ENCODE measurements around the gene PPIP5K2. TPM values are rescaled to one million over a fixed set of nuclear protein-coding genes. Genes with fewer than 3 reads are reported as not detected.
"Not testable (repeated sequence)": the region's sequence is repeated elsewhere in the genome, so short reads cannot be mapped to it uniquely, and the experiment has no call there.

Gene PPIP5K2
- total and polyA plus RNA-seq, 7 experiments from 2014 or later: 19.2 to 77.4 (median 62.5) TPM

GRCh38 chr5:103216137-103216536 is 96.0 kb downstream of the PPIP5K2 start:
- no peak for ATAC-seq

GRCh38 chr5:103216697-103217096 is 96.6 kb downstream of the PPIP5K2 start:
- Histone ChIP-seq H3K36me3 (ENCODE audit: control insufficient read depth in 2 of 3, insufficient read depth in 3 of 3, low read length in 3 of 3) (no peaks in the 10 kb centered on the region), H3K27ac (ENCODE audit: low read depth, low read length) (no peak overlapping the region), H3K4me3 (ENCODE audit: low read length) (no peak overlapping the region), H3K9me3 (ENCODE audit: control insufficient read depth in 2 of 3, low read length in 3 of 3) (no peaks in the 10 kb centered on the region), H3K4me1 (ENCODE audit: control insufficient read depth in 2 of 2, insufficient read depth in 2 of 2, low read length in 2 of 2) (peaks cover 0 to 7% of the 10 kb centered on the region in 2 donors), H3K27me3 (ENCODE audit: control insufficient read depth in 2 of 2, insufficient read depth in 2 of 2, low read length in 2 of 2) (no peaks in the 10 kb centered on the region)
- no peak overlapping the region for H3K27ac Mint-ChIP-seq
- POLR2A ChIA-PET: no interaction called here
- peaks cover 0 to 5% (median 0%) of the 10 kb centered on the region in 5 donors for H3K27me3 Mint-ChIP-seq
- H3K4me3 Mint-ChIP-seq: no peak overlapping the region
- DNase-seq: no peak
- CTCF ChIA-PET: interaction anchor here (0.7 kb wide), 1 partner anchor 16 kb away, joined by 4 read pairs; no protein-coding TSS in a partner anchor
- peaks cover 0 to 11% (median 6%) of the 10 kb centered on the region in 7 donors for H3K4me1 Mint-ChIP-seq
- intact Hi-C loops (cut with micrococcal nuclease): no loop called here
- no peak for ATAC-seq
- peaks cover 0 to 7% (median 0%) of the 10 kb centered on the region in 11 donors for H3K9me3 Mint-ChIP-seq
- H3K36me3 Mint-ChIP-seq: peaks cover 0 to 17% (median 3%) of the 10 kb centered on the region in 5 donors

More at GRCh38 chr5:103216137-103216536, 96.0 kb downstream of the PPIP5K2 start:
- Histone ChIP-seq H3K4me3 (ENCODE audit: low read length) (no peak overlapping the region), H3K4me1 (ENCODE audit: control insufficient read depth in 2 of 2, insufficient read depth in 2 of 2, low read length in 2 of 2) (peaks cover 0 to 7% of the 10 kb centered on the region in 2 donors), H3K27me3 (ENCODE audit: control insufficient read depth in 2 of 2, insufficient read depth in 2 of 2, low read length in 2 of 2) (no peaks in the 10 kb centered on the region), H3K27ac (ENCODE audit: low read depth, low read length) (no peak overlapping the region), H3K36me3 (ENCODE audit: control insufficient read depth in 2 of 3, insufficient read depth in 3 of 3, low read length in 3 of 3) (no peaks in the 10 kb centered on the region), H3K9me3 (ENCODE audit: control insufficient read depth in 2 of 3, low read length in 3 of 3) (no peaks in the 10 kb centered on the region)
- DNase-seq: no peak
- Mint-ChIP-seq H3K27me3 (peaks cover 0 to 2% (median 0%) of the 10 kb centered on the region in 5 donors), H3K27ac (peak overlapping the region in 3 of 9 donors; percentile 14 to 20 (median 16)), H3K36me3 (peaks cover 0 to 18% (median 3%) of the 10 kb centered on the region in 5 donors), H3K4me3 (peak overlapping the region in 1 of 10 donors; percentile 43), H3K4me1 (peaks cover 3 to 16% (median 10%) of the 10 kb centered on the region in 7 donors), H3K9me3 (peaks cover 0 to 7% (median 0%) of the 10 kb centered on the region in 11 donors)
- intact Hi-C loops (cut with micrococcal nuclease): no loop called here
- ChIA-PET CTCF (interaction anchor here (0.6 kb wide), 1 partner anchor 897 kb away, joined by 3 read pairs; no protein-coding TSS in a partner anchor), POLR2A (no interaction called here)

GRCh38 chr5:103217101-103217500 is 97.0 kb downstream of the PPIP5K2 start:
- DNase-seq (no peak), ATAC-seq (no peak)
- Histone ChIP-seq H3K9me3 (ENCODE audit: control insufficient read depth in 2 of 3, low read length in 3 of 3) (no peaks in the 10 kb centered on the region), H3K4me1 (ENCODE audit: control insufficient read depth in 2 of 2, insufficient read depth in 2 of 2, low read length in 2 of 2) (peaks cover 0 to 3% of the 10 kb centered on the region in 2 donors), H3K4me3 (ENCODE audit: low read length) (no peak overlapping the region), H3K27ac (ENCODE audit: low read depth, low read length) (no peak overlapping the region), H3K27me3 (ENCODE audit: control insufficient read depth in 2 of 2, insufficient read depth in 2 of 2, low read length in 2 of 2) (no peaks in the 10 kb centered on the region), H3K36me3 (ENCODE audit: control insufficient read depth in 2 of 3, insufficient read depth in 3 of 3, low read length in 3 of 3) (no peaks in the 10 kb centered on the region)
- ChIA-PET POLR2A (no interaction called here), CTCF (interaction anchor here (0.7 kb wide), 1 partner anchor 16 kb away, joined by 4 read pairs; no protein-coding TSS in a partner anchor)
- Mint-ChIP-seq H3K4me3 (no peak overlapping the region), H3K4me1 (peaks cover 0 to 7% (median 2%) of the 10 kb centered on the region in 7 donors), H3K36me3 (peaks cover 0 to 14% (median 2%) of the 10 kb centered on the region in 5 donors), H3K27ac (no peak overlapping the region), H3K9me3 (peaks cover 0 to 7% (median 0%) of the 10 kb centered on the region in 11 donors), H3K27me3 (peaks cover 0 to 6% (median 0%) of the 10 kb centered on the region in 5 donors)
- intact Hi-C loops (cut with micrococcal nuclease): no loop called here

- CTCF ChIA-PET: no interaction called here
- ATAC-seq: no peak
- POLR2A ChIA-PET: no interaction called here
- intact Hi-C loops (cut with micrococcal nuclease): no loop called here
- peaks cover 0 to 4% (median 0%) of the 10 kb centered on the region in 7 donors for H3K4me1 Mint-ChIP-seq
- no peak overlapping the region for H3K4me3 Mint-ChIP-seq
- H3K27me3 ChIP-seq (ENCODE audit: control insufficient read depth in 2 of 2, insufficient read depth in 2 of 2, low read length in 2 of 2): no peaks in the 10 kb centered on the region
- no peaks in the 10 kb centered on the region for H3K4me1 ChIP-seq (ENCODE audit: control insufficient read depth in 2 of 2, insufficient read depth in 2 of 2, low read length in 2 of 2)
- H3K27me3 Mint-ChIP-seq: peaks cover 0 to 7% (median 0%) of the 10 kb centered on the region in 5 donors
- H3K4me3 ChIP-seq (ENCODE audit: low read length): no peak overlapping the region
- H3K27ac ChIP-seq (ENCODE audit: low read depth, low read length): no peak overlapping the region
- H3K27ac Mint-ChIP-seq: no peak overlapping the region
- peaks cover 0 to 11% (median 0%) of the 10 kb centered on the region in 5 donors for H3K36me3 Mint-ChIP-seq
- no peaks in the 10 kb centered on the region for H3K9me3 ChIP-seq (ENCODE audit: control insufficient read depth in 2 of 3, low read length in 3 of 3)
- no peaks in the 10 kb centered on the region for H3K36me3 ChIP-seq (ENCODE audit: control insufficient read depth in 2 of 3, insufficient read depth in 3 of 3, low read length in 3 of 3)
- H3K9me3 Mint-ChIP-seq: peaks cover 0 to 5% (median 0%) of the 10 kb centered on the region in 11 donors
- DNase-seq: no peak
Measured at GRCh38 chr5:103218164-103218563, 98.1 kb downstream of the PPIP5K2 start.

GRCh38 chr5:103219074-103219473 is 99.0 kb downstream of the PPIP5K2 start:
- ATAC-seq; H3K4me3 ChIP-seq (ENCODE audit: low read length); H3K27ac Mint-ChIP-seq; POLR2A ChIA-PET; H3K27me3 Mint-ChIP-seq; intact Hi-C loops (cut with micrococcal nuclease); DNase-seq; H3K27ac ChIP-seq (ENCODE audit: low read depth, low read length); H3K9me3 ChIP-seq (ENCODE audit: control insufficient read depth in 2 of 3, low read length in 3 of 3); H3K9me3 Mint-ChIP-seq; H3K36me3 ChIP-seq (ENCODE audit: control insufficient read depth in 2 of 3, insufficient read depth in 3 of 3, low read length in 3 of 3); H3K4me1 Mint-ChIP-seq; CTCF ChIA-PET; H3K4me1 ChIP-seq (ENCODE audit: control insufficient read depth in 2 of 2, insufficient read depth in 2 of 2, low read length in 2 of 2); H3K4me3 Mint-ChIP-seq; H3K27me3 ChIP-seq (ENCODE audit: control insufficient read depth in 2 of 2, insufficient read depth in 2 of 2, low read length in 2 of 2): not testable (repeated sequence)
- H3K36me3 Mint-ChIP-seq: peaks cover 0 to 11% (median 0%) of the 10 kb centered on the region in 5 donors

GRCh38 chr5:103223031-103223955 is 103.2 kb downstream of the PPIP5K2 start:
- H3K9me3 Mint-ChIP-seq: peaks cover 0 to 5% (median 0%) of the 10 kb centered on the region in 11 donors
- H3K27ac Mint-ChIP-seq: no peak overlapping the region
- H3K9me3 ChIP-seq (ENCODE audit: control insufficient read depth in 2 of 3, low read length in 3 of 3): no peaks in the 10 kb centered on the region
- H3K4me1 ChIP-seq (ENCODE audit: control insufficient read depth in 2 of 2, insufficient read depth in 2 of 2, low read length in 2 of 2): no peaks in the 10 kb centered on the region
- ATAC-seq (no peak), DNase-seq (no peak)
- intact Hi-C loops (cut with micrococcal nuclease): loop anchor here in 1 of 2 donors (5.0 kb wide), 1 partner anchor 441 kb away; no protein-coding TSS in a partner anchor
- H3K36me3 ChIP-seq (ENCODE audit: control insufficient read depth in 2 of 3, insufficient read depth in 3 of 3, low read length in 3 of 3): no peaks in the 10 kb centered on the region
- H3K27me3 Mint-ChIP-seq: peaks cover 11 to 37% (median 25%) of the 10 kb centered on the region in 5 donors
- POLR2A ChIA-PET: no interaction called here
- CTCF ChIA-PET: interaction anchor here (2.1 kb wide), 1 partner anchor 9 kb away, joined by 7 read pairs; no protein-coding TSS in a partner anchor
- peaks cover 0 to 5% (median 0%) of the 10 kb centered on the region in 7 donors for H3K4me1 Mint-ChIP-seq
- peaks cover 0 to 4% of the 10 kb centered on the region in 2 donors for H3K27me3 ChIP-seq (ENCODE audit: control insufficient read depth in 2 of 2, insufficient read depth in 2 of 2, low read length in 2 of 2)
- no peak overlapping the region for H3K4me3 Mint-ChIP-seq
- no peak overlapping the region for H3K4me3 ChIP-seq (ENCODE audit: low read length)
- H3K36me3 Mint-ChIP-seq: peaks cover 0 to 6% (median 4%) of the 10 kb centered on the region in 5 donors
- no peak overlapping the region for H3K27ac ChIP-seq (ENCODE audit: low read depth, low read length)
